ES-I3 (cell line): ENCODE data around the gene C16orf96.

Source experiments
- H3K36me3 ChIP-seq: 2 replicates; pipeline ENCODE4 v1.6.1; 2013; ENCODE audit warnings: mild to moderate bottlenecking, low read length, control low read depth, moderate library complexity; ENCODE audit not compliant: insufficient read depth
- H3K4me1 ChIP-seq: 2 replicates; pipeline ENCODE4 v1.6.1; 2013; ENCODE audit warnings: mild to moderate bottlenecking, control low read depth, low read length; ENCODE audit not compliant: insufficient read depth
- H3K9ac ChIP-seq: 2 replicates; pipeline ENCODE4 v1.6.1; 2013; ENCODE audit warnings: low read depth, mild to moderate bottlenecking, low read length, moderate library complexity
- H3K9me3 ChIP-seq: 2 replicates; pipeline ENCODE4 v1.6.1; 2013; ENCODE audit warnings: mild to moderate bottlenecking, low read length, moderate library complexity; ENCODE audit not compliant: control insufficient read depth, insufficient read depth

Gene C16orf96

DNA sequence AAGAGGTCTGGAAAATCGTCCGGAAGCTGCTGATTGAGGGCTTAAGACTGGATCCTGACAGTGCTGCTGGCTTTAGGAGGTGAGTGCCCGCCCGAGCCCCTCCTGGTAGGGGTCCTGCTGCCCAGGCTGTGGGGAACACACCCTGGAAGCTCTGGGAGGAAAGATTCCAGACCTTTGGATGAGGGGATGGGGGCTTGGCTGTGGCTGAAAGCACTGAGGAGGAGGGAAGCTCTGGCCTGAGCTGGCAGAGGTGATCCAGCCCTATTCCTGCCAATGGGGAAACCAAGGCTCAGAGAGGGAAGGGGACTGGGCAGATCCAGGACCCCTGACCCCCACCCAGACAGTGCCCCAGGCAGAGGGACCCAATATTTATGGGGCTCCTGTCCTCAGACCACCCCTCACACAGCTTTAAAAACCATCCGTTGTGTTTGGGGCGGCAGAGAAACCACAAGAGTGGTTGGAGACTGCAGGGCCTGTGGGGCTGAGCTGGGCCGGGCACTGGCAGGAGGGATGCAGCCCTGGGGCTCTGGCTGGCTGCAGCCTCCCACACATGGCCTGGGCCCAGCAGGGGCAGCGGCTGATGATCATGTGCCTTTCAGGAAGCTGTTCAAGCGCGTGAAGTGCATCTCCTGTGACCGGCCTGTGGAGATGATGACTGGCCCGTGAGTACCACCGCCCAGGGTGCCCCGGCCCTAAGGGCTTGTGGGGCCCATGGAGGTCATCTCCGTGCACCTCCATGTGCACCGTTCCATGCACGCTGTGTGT is 35.7 kb downstream of the C16orf96 start:
- H3K36me3 ChIP-seq, result no peaks in the 10 kb centered on the region
- H3K9ac ChIP-seq, result no peak overlapping the region
- H3K4me1 ChIP-seq, result peaks cover 14% of the 10 kb centered on the region
- peaks cover 6% of the 10 kb centered on the region; the same call in 1 of the 2 replicates for H3K9me3 ChIP-seq

DNA sequence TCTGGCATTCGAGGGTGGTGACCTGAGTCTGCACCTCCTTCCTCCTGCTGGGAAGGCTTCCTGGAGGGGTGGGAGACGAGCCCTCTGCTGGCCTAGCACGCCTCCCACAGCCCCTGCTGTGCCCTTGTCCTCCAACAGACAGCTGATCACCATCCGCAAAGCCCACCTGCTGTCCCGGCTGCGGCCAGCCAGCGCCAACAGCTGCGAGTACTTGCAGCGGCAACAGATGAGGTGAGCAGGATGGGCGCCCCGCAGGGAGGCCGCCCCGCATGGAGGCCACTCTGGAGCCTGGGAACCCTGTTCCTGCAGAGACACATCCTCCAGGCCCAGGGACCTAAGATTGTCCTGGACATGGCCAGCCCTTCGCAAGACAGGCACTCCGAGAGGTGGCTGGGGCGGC is 36.9 kb downstream of the C16orf96 start:
- Histone ChIP-seq H3K36me3 (no peaks in the 10 kb centered on the region), H3K9ac (no peak overlapping the region), H3K9me3 (peaks cover 6% of the 10 kb centered on the region; the same call in 1 of the 2 replicates), H3K4me1 (peaks cover 14% of the 10 kb centered on the region)

DNA sequence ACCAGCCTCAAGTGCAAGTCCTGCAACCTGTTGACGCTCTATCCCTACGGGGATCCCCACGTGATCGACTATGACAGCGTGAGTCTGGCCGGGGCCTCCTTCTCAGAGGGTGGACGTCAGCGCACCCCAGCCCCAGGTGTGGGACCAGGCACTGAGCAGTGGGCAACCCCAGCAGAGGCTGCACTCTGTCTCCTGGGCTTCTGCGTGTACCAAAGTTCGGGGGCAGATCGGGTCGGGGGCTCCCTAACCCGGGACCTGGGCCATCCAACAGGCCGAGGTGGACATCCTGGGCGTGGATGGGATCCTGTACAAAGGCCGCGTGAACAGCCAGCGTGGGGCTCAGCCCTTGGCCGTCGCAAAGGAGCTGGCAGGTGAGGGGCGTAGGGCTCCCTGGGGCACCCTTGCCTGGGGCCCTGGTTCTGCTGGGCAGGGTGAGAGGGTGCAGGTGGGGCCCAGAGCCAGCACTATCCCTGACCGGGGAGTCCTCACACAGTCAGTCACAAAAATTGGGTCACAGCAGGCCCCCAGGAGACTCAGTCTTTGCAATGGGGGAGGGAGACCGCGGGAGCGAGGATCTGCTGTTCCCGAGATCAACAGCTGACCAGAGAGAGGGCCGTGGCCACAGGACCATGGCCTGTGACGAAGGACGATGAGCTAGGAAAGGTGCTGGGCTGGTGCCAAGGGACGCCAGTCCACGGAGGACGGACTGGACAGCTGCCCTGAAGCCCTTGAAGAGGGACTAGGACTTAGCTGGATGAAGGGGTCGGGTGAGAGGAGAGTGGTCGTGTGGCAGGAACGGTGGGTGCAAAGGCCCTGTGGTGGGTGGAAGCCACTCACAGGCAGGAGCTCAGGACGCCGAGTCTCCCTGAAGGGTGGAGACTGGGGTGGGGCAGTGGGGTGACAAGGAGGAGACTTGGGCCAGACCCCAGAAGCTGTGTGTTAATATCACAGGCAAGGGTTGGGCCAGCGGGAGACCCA is 38.6 kb downstream of the C16orf96 start:
- no peaks in the 10 kb centered on the region for H3K36me3 ChIP-seq
- no peak overlapping the region for H3K9ac ChIP-seq
- no peaks in the 10 kb centered on the region for H3K9me3 ChIP-seq
- peaks cover 14% of the 10 kb centered on the region for H3K4me1 ChIP-seq

DNA sequence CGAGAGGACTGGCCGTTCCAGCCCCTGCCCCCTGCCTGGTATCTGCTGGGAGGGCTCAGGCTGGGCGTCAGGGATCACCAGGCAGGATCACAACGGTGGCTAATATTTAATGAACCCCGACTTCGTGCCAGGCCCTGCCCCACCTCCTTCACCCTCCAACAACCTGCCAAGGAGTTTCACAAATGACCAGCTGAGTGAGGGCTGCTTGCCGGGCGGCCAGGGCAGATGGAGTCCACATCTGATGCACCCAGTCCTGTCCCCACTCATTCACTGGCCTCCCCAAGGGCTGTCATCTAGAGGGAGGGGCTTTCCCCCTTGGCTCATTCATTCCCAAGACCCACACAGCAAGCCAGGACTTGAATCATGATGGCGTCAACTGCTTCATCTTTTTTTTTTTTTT is 41.0 kb downstream of the C16orf96 start:
- no peaks in the 10 kb centered on the region for H3K36me3 ChIP-seq
- no peaks in the 10 kb centered on the region for H3K9me3 ChIP-seq
- H3K9ac ChIP-seq, result no peak overlapping the region
- peaks cover 20% of the 10 kb centered on the region for H3K4me1 ChIP-seq

DNA sequence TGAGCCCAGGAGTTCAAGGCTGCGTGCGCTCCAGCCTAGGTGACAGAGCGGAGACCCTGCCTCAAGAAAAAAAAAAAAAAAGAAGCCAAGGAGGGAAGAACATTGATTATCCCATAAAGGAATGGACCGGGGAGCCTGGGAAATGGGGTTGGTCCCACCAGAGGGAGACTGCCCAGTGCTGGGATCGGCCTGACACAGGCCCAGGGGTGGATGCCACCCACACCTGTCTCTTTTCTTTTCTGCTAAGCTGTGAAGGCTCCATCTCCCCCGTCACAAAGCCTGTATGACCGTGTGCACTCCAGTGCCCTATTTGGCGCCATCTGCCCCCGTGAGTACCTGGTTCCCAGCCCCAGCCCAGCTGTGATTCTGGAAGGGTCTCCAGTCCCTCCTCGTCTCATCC is 42.9 kb downstream of the C16orf96 start:
- Histone ChIP-seq H3K36me3 (no peaks in the 10 kb centered on the region), H3K9ac (no peak overlapping the region), H3K9me3 (no peaks in the 10 kb centered on the region), H3K4me1 (peaks cover 13% of the 10 kb centered on the region; the same call in 1 of the 2 replicates)

DNA sequence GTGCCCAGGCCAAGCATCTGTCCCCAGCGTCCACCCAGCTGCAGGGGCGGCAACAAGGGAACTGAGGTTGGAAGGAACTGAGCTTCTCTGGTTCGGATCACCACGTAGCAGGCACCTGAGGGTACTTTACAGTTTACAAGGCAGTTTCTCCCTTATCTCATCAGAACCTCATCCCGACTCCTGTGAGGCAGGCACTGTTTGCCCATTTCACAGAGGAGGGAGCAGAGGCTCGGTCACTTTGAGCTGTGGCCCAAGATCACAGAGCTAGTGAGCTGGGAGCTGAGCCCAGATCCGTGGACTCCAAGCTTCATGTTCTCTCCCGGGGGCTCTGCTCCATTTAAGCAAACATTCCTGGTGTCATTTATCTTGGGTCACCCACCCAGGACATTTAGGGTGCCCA is 43.4 kb downstream of the C16orf96 start:
- Histone ChIP-seq H3K9me3 (no peaks in the 10 kb centered on the region), H3K9ac (no peak overlapping the region), H3K4me1 (peaks cover 13% of the 10 kb centered on the region; the same call in 1 of the 2 replicates), H3K36me3 (no peaks in the 10 kb centered on the region)

DNA sequence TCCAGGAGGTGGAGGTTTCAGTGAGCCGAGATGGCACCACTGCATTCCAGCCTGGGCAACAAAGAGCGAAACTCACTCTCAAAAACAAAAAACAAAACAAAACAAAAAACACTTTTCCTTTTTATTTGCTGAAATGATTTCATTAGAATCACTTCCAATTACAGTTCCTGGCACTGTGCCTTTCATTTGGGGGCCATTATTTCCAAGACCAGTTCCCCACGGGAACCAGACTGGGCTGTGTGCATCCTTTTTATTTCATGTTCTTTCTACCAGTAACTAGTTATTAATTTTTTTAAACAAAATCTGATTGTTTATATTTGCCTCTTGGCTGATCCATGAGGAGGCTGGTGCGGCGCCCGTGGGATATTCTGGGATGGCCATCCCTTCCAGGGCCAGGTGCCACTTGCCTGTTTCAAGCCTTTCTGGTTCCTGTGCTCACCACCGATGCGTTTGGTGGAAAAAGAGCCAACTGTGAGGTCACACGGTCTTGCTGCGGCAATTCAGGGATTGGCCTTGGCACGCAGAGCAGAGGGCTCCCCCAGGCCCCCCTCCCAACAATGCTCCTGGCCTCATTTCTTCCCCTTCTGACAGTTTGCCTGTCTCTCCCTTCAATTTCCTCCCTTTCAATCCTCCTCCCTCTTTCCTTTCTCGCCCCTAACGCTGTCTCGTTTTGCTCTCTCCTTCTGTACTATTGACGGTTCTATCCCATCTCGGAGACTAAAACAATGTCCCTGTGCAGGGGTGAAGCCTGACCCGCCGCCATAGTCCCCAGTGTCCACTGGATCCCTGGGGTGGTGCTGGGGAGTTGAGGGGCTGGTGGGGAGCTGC is 45.1 kb downstream of the C16orf96 start:
- Histone ChIP-seq H3K36me3 (no peaks in the 10 kb centered on the region), H3K4me1 (peaks cover 13% of the 10 kb centered on the region; the same call in 1 of the 2 replicates), H3K9ac (no peak overlapping the region), H3K9me3 (no peaks in the 10 kb centered on the region)

DNA sequence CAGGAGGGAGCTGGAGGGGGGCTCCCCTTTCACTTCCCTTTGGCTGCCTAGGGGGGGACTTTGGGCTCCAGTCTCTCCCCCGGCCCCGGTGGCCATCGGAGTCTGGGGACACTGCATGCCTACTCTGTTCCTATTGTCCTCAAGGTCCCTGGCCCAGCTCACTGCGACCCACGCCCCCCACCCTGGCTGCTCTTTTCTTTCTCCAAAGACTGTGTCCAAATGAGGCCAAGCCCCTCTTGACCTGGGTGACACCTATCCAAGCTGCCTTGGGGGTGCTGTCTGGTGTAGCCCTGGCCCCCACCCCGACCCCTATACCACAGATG is 45.7 kb downstream of the C16orf96 start:
- H3K9ac ChIP-seq, result no peak overlapping the region
- H3K36me3 ChIP-seq, result no peaks in the 10 kb centered on the region
- H3K4me1 ChIP-seq, result peaks cover 13% of the 10 kb centered on the region; the same call in 1 of the 2 replicates
- H3K9me3 ChIP-seq, result no peaks in the 10 kb centered on the region

DNA sequence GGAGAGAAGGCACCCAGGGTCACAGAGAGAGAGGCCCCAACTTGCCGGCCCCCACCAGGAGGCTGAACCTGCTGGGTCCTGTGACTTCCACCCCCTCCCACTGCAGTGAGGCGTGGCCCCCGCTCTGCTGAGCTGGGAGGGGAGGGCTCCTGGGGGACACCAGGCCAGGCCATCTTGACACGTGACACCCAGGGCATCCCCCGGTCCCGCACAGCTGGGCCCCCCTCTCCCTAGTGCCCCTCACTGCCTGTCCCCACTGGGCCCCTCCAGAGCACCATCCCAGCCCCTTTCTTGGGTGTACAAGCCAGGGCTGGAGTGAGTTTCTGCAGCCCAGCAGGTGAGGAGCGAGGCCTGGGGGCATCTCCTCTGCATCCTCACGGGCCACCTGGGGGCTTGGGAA is 46.2 kb downstream of the C16orf96 start:
- Histone ChIP-seq H3K9ac (no peak overlapping the region; the same call in 1 of the 2 replicates), H3K36me3 (no peaks in the 10 kb centered on the region), H3K4me1 (peaks cover 13% of the 10 kb centered on the region; the same call in 1 of the 2 replicates), H3K9me3 (no peaks in the 10 kb centered on the region)

DNA sequence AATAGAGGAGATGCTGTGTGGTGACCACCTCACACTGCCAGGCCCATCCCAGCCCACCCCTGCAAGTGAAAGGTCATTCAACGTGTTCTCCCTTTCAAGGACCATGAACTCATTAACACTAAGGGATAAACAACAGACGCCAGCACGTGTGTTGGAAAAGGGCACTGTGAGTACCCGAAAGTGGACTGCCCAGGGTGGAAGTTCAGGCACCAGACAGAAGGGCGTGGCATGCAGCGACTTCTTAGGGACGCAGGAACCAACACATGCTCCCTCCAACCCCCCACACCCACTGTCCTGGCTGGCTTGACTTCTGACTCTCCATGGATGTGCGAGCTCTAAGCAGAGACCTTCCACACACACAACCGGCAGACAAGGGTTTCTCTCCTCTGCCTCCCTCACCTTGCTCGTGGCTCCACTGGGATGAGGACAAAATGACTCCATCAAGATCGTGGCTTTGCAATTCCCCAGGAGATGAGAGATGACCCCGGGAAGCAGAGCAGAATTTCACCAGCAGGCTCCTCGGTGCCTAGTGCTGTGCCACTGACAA is 47.6 kb downstream of the C16orf96 start:
- Histone ChIP-seq H3K9me3 (no peaks in the 10 kb centered on the region), H3K36me3 (no peaks in the 10 kb centered on the region), H3K4me1 (peaks cover 13% of the 10 kb centered on the region; the same call in 1 of the 2 replicates), H3K9ac (no peak overlapping the region)

DNA sequence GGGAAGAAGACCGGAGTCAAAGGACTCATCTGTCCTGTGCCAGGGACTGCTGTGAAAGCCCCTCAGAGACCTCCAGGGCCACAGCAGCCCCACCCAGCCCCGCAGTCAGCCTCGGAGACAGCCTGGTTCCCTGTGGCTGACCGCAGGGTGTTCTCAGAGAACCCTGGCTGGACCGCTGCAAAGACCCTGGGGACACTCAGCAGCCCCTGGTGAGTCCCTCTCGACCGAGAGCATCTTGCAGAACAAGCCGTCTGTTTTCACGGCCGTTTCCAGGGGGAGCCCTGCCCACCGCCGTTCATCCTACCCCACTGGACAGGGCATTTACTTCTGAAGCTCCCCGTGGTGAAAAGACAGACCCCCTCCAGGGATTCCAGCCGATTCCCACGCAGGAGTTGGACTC is 48.3 kb downstream of the C16orf96 start:
- Histone ChIP-seq H3K36me3 (no peaks in the 10 kb centered on the region), H3K9me3 (no peaks in the 10 kb centered on the region), H3K4me1 (peaks cover 13% of the 10 kb centered on the region; the same call in 1 of the 2 replicates), H3K9ac (no peak overlapping the region)

DNA sequence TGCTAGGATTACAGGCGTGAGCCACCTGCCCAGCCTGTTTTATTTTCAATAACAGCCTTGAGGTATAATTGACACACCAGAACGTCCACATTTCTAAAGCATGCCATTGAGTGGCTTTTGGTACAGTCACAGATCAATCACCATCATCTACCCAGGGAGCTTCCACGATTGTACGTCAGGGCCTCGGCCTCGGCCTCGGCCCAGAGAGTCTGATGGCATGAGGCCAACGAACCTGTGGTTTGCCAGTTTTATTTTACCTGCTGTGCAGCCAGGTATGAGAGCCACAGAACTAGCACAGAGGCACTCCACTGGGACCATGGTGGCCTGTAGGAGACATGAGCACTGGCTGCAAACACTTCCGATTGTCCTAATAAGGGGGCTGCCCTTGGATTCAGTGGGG is 50.2 kb downstream of the C16orf96 start:
- peaks cover 13% of the 10 kb centered on the region; the same call in 1 of the 2 replicates for H3K4me1 ChIP-seq
- no peaks in the 10 kb centered on the region for H3K36me3 ChIP-seq
- H3K9me3 ChIP-seq, result no peaks in the 10 kb centered on the region
- H3K9ac ChIP-seq, result no peak overlapping the region

DNA sequence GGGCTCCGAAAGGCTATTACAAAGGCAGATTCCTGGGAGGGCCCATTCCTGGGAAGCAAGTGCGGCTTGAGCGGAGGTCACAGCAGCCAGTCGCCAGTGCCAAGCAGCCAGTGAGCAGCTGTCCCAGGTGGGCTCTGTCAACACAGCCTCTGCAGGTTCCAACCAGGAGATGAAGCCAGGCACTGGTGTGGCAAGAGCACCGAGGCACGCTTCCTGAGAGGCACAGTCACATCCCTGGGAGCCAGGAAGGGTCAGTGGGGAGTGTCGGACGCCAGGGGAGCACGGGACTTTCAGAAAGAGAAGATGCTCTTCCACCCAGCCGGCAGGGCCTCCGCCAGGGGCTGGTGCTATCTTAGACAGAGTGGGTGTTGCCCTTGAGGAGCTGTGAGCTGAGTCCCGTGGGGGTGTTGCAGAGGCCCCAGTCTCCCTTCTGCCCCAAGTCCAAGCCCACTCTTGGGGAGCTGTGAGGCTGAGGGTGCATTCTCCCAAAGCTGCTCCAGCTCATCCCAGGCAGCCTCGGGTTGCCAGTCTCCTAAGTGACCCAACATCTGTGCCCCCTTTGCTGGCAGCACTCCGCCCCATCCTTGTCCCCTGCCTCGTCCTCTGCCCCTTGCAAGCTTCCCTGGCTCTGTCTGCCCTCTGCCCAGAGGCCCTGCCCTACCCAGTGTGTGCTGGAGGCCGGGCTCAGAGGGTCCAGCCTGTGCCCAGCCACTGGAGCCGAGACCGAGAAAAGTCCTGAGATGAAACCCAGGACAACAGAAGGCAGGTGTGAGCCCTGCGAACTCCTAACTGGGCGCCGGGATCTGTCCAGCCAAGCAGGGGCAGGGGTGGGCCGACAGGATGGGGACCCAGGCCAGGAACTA is 51.9 kb downstream of the C16orf96 start:
- H3K9ac ChIP-seq, result no peak overlapping the region
- H3K9me3 ChIP-seq, result no peaks in the 10 kb centered on the region
- peaks cover 7% of the 10 kb centered on the region; the same call in 1 of the 2 replicates for H3K4me1 ChIP-seq
- H3K36me3 ChIP-seq, result no peaks in the 10 kb centered on the region
